ENCODE measurements around the gene OR10G8.

GRCh38 chr11:124036666-124037065 lies 10.1 kb downstream of the OR10G8 start:
- TF ChIP-seq CTCF (conservative IDR thresholded peaks at IDR 0.05; ENCODE audit: low read depth, low read length) (no peak), POLR2A (IDR thresholded peaks at IDR 0.05; ENCODE audit: low read depth, low read length) (no peak), MXI1 (IDR thresholded peaks at IDR 0.05; ENCODE audit: borderline replicate concordance, low read depth, low read length) (no peak), MAZ (IDR thresholded peaks at IDR 0.05; ENCODE audit: borderline replicate concordance, low read depth, low read length) (no peak), RAD21 (IDR thresholded peaks at IDR 0.05; ENCODE audit: low read length) (no peak), CHD1 (IDR thresholded peaks at IDR 0.05; ENCODE audit: low read depth, low read length) (no peak), RFX5 (IDR thresholded peaks at IDR 0.05; ENCODE audit: low read depth, low read length) (no peak), BHLHE40 (IDR thresholded peaks at IDR 0.05; ENCODE audit: low read depth, low read length) (no peak), CEBPB (IDR thresholded peaks at IDR 0.05; ENCODE audit: low read depth, low read length) (no peak)
